ENCODE measurements around the gene RAB8A.
A peak's percentile ranks its signal among the peaks of the same experiment; 100 is the strongest.

RAB8A gene

DNA sequence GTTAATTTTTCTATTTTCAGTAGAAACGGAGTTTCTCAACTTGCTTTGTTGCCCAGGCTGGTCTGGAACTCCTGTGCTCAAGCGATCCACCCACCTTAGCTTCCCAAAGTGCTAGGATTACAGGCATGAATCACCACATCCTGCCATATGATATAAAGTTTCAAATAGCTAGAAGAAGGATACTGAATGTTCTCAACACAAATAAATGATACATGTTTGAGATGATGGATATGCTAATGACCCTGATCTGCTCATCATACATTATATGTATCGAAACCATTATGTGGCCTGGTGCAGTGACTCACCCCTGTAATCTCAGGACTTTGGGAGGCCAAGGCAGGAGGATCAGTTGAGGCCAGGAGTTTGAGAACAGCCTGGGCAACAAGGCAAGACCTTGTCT lies 50.2 kb downstream of the RAB8A start:
- TF ChIP-seq, protein P1, sequence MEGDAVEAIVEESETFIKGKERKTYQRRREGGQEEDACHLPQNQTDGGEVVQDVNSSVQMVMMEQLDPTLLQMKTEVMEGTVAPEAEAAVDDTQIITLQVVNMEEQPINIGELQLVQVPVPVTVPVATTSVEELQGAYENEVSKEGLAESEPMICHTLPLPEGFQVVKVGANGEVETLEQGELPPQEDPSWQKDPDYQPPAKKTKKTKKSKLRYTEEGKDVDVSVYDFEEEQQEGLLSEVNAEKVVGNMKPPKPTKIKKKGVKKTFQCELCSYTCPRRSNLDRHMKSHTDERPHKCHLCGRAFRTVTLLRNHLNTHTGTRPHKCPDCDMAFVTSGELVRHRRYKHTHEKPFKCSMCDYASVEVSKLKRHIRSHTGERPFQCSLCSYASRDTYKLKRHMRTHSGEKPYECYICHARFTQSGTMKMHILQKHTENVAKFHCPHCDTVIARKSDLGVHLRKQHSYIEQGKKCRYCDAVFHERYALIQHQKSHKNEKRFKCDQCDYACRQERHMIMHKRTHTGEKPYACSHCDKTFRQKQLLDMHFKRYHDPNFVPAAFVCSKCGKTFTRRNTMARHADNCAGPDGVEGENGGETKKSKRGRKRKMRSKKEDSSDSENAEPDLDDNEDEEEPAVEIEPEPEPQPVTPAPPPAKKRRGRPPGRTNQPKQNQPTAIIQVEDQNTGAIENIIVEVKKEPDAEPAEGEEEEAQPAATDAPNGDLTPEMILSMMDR (conservative IDR thresholded peaks at IDR 0.05; ENCODE audit: low read depth), result no peak
- ChIA-PET CTCF (no interaction called here), POLR2A (ENCODE audit: low non-redundant PET) (interaction anchor here (0.7 to 0.8 kb wide), 4 partner anchors 26 to 955 kb away, joined by 4 to 11 read pairs (median 6); no protein-coding TSS in a partner anchor)
- peak overlapping the region; percentile 88 for H3K27ac ChIP-seq
- peak; percentile 27 for DNase-seq (ENCODE audit: low spot score)

DNA sequence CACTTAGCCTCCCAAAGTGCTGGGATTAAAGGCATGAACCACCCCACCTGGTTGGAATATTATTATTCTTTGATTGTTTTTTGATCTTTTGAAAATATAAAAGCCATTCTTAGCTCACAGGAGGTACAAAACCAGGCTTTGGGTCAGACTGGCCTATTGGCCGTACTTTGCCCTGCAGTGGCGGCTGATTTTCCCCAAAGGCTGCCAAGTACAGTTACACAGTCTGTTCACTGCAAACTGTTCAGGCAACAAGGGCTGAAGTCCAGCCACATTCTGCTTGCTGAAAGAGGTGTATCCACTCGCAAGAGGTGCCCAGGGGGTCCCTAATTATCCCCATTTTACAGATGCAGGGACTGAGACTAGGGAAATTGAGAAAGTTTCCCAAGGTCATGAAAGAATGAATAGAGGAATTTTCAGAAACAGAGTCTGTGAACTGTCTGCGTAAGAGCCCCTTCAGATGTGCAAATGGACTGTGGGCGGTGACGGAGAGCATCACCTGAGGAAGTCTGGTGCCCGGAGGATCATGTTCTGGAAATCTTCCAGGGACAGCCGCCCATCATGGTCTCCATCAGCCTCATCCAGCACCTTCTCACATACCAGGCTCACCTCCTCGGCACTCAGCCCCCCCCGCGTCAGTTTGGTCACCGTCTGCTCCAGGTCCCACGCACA lies 52.7 kb downstream of the RAB8A start:
- DNase-seq (ENCODE audit: low spot score), result no peak
- ChIA-PET CTCF (interaction anchor here (1.3 kb wide), 1 partner anchor 20 kb away, joined by 3 read pairs; the partner anchor contains the start of gene HSH2D), POLR2A (ENCODE audit: low non-redundant PET) (no interaction called here)
- H3K27ac ChIP-seq, result peak overlapping the region; percentile 5; the same call in 1 of the 2 replicates
- TF ChIP-seq, protein P1 (conservative IDR thresholded peaks at IDR 0.05; ENCODE audit: low read depth), result no peak

DNA sequence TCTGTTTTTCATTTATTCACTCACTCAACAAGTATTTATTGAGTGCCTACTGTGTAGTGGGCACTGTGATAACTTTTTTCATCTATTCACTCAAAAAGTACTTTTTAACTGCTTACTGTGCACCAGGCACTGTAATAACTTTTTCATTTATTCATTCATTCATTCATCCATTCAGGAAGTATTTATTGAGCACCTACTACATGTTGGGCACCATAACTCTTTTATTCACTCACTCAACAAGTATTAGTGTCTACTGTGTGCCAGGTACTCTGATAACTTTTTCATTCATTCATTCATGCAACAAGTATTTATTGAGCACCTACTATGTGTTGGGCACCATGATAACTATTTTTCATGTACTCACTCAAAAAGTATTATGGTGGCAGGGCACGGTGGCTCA lies 54.7 kb downstream of the RAB8A start:
- TF ChIP-seq, protein P1 (conservative IDR thresholded peaks at IDR 0.05; ENCODE audit: low read depth), result no peak
- no peak for DNase-seq (ENCODE audit: low spot score)
- CTCF ChIA-PET, result no interaction called here
- H3K27ac ChIP-seq, result no peak overlapping the region
- POLR2A ChIA-PET (ENCODE audit: low non-redundant PET), result no interaction called here

DNA sequence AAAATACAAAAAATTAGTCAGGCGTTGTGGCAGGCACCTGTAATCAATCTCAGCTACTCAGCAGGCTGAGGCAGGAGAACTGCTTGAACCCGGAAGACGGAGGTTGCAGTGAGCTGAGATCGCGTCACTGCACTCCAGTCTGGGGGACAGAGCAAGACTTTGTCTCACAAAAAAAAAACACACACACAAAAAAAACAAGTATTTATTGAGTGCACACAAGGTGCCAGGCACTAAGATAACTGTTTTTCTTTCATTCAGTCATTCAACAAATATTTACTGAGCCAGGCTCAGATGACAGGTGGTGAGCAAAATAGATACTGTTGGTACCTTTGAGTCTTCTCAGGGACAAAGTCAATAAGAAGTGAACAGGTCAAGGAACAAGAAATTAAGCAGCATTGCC lies 55.4 kb downstream of the RAB8A start:
- TF ChIP-seq, protein P1 (conservative IDR thresholded peaks at IDR 0.05; ENCODE audit: low read depth), result no peak
- ChIA-PET POLR2A (ENCODE audit: low non-redundant PET) (no interaction called here), CTCF (interaction anchor here (0.7 kb wide), 1 partner anchor 126 kb away, joined by 3 read pairs; no protein-coding TSS in a partner anchor)
- H3K27ac ChIP-seq, result no peak overlapping the region
- no peak for DNase-seq (ENCODE audit: low spot score)

DNA sequence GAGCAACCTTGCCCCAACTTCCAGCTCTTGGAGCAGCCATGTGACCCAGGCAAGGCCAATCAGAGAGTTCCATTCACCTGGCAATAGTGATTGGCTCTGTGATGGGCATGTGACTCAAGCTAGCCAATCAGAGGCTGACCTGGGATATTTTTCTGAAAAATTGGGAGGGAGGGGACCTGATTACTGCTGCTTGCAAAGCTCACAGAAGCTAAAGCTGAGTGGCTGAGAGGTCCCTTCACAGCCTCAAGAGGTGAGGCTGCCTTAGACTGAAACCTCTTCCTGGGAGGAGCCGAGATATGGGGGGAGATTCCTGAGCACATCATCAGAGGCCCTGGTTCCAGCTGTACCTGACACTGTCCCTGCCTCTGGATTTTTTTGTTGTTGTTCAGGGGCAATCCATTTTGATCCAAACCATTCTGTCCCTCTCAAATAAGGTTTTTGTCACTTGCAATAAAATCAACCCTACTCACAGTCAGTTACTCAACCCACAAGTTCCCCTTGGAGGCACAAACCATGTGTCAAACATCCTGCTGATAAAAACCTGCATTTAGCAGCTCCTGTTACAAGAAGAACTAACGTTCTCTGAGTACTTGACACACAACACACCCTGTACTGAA lies 56.9 kb downstream of the RAB8A start:
- H3K27ac ChIP-seq, result no peak overlapping the region
- POLR2A ChIA-PET (ENCODE audit: low non-redundant PET), result no interaction called here
- TF ChIP-seq, protein P1 (conservative IDR thresholded peaks at IDR 0.05; ENCODE audit: low read depth), result no peak
- CTCF ChIA-PET, result interaction anchor here (0.6 to 2.0 kb wide), 2 partner anchors 17 to 731 kb away, joined by 4 read pairs; partner anchors contain the start of gene FAM32A
- DNase-seq (ENCODE audit: low spot score), result peak; percentile 15

DNA sequence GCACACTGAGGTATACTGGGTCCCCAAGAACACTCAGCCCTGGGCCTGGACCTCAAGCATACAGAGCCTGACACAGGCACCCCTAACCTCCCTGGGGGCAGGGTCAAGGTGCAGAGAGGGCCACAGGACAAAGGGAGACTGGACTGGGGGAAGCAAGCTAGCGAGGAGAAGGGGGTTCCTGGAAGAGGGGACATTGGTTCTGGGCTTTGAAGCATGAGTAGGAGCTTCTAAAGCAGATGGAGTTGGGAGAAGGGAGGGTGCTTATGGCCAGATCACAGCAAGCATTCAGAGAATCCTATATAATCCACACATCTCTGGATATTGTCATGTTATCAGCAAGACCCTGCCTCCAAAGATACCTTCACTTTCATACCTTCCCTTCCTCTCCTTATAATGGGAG lies 58.4 kb downstream of the RAB8A start:
- no peak overlapping the region for H3K27ac ChIP-seq
- DNase-seq (ENCODE audit: low spot score), result no peak
- TF ChIP-seq, protein P1 (conservative IDR thresholded peaks at IDR 0.05; ENCODE audit: low read depth), result no peak
- ChIA-PET CTCF (interaction anchor here (1.2 kb wide), 1 partner anchor 129 kb away, joined by 6 read pairs; no protein-coding TSS in a partner anchor), POLR2A (ENCODE audit: low non-redundant PET) (no interaction called here)

Data from RWPE1 (cell line).